Loucy (cell line): Measurements from ENCODE around the gene LDB3.

Source experiments
- EZH2phosphoT487 ChIP-seq: fragments of 200-600 bp; IDR thresholded peaks from 2 replicates; pipeline ENCODE4 v1.6.1; 2018; ENCODE audit warnings: antibody characterized with exemption, mild to moderate bottlenecking, moderate library complexity, borderline replicate concordance
- TF ChIP-seq, protein P1 (sequence below): fragments of 200-600 bp; sonication (generic); conservative IDR thresholded peaks from 2 replicates; pipeline ENCODE4 v1.5.1; 2014; ENCODE audit warnings: mild to moderate bottlenecking, antibody characterized with exemption, low read length

DNA sequence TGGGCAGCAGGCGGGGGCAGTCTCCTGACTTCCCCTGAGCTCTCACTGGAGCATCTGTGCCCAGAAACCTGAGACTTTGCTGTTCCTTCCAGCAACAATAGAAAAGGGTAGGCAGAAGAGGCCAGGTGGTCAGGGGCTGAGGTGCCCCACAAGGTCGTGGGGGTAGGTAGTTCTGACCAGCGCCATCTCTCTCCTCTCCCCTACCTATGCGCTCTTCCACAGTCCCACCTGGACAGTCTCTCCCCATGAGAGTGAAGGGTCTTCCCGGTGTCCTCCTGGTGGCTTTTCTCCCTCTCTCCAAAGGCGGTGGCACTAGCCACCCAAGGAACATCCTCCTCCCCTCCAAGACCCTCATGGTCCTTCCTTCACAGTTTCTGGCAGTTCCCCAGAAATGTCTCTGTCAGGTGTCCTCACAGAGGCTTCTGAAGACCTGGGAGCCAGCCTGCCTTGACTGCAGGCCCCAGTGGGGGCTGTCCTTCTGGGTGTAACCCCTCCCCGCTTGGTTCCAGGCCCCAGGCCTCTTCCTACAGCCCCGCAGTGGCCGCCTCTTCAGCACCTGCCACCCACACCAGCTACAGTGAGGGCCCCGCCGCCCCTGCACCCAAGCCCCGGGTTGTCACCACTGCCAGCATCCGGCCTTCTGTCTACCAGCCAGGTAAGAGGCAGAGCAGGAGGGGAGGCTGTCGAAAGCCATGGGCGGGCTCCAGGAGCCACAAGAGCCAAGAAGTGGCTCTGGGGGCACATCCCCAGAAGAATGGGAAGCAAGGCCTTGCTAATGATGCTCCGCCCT, 41.3 kb downstream of the LDB3 start:
- TF ChIP-seq, protein P1, sequence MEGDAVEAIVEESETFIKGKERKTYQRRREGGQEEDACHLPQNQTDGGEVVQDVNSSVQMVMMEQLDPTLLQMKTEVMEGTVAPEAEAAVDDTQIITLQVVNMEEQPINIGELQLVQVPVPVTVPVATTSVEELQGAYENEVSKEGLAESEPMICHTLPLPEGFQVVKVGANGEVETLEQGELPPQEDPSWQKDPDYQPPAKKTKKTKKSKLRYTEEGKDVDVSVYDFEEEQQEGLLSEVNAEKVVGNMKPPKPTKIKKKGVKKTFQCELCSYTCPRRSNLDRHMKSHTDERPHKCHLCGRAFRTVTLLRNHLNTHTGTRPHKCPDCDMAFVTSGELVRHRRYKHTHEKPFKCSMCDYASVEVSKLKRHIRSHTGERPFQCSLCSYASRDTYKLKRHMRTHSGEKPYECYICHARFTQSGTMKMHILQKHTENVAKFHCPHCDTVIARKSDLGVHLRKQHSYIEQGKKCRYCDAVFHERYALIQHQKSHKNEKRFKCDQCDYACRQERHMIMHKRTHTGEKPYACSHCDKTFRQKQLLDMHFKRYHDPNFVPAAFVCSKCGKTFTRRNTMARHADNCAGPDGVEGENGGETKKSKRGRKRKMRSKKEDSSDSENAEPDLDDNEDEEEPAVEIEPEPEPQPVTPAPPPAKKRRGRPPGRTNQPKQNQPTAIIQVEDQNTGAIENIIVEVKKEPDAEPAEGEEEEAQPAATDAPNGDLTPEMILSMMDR: no peak
- no peak for TF ChIP-seq EZH2phosphoT487
